A549 (cell line): Measurements from ENCODE around the gene HIVEP3. TPM values are rescaled to one million over a fixed set of nuclear protein-coding genes. Genes with fewer than 3 reads are reported as not detected.

Source experiments
- ATAC-seq, 2 experiments: fragments of 200-7000 bp in 1 of 2; fragments of >200 bp in 1 of 2; cut with Nextera tagmentation in 1 of 2; cut with Tn5 transposase in 1 of 2; 3 replicates each; pipeline versions ENCODE4 v1.8.0 to v1.9.1; 2018 to 2020; ENCODE audit warnings: mild to moderate bottlenecking in 1 of 2, moderate library complexity in 1 of 2
- CTCF ChIA-PET: fragments of 300-600 bp; sonication (Branson Sonifier 250); formaldehyde crosslinking; extraction: SDS; loops from one replicate; lab custom pipeline; 2021; ENCODE audit warnings: antibody characterized with exemption, inconsistent platforms; lab: Yijun Ruan, JAX
- POLR2A ChIA-PET: fragments of 350-600 bp; formaldehyde crosslinking; extraction: SDS; loops from one replicate; lab custom pipeline; 2021; ENCODE audit warnings: antibody characterized with exemption, inconsistent platforms; lab: Yijun Ruan, JAX
- DNase-seq, 2 experiments: peaks; one replicate each; pipeline versions ENCODE4 v3.0.0 to v3.0.0-alpha.2; 2011 to 2016; ENCODE audit warnings: low read depth in 1 of 2, low spot score in 1 of 2
- FAIRE-seq: peaks from 2 replicates; lab custom pipeline; 2011; peaks lifted over from hg19 to GRCh38; lab: Jason Lieb, UNC
- H3K27ac ChIP-seq, 2 experiments: fragments of >200 bp; sonication (Bioruptor Twin); formaldehyde crosslinking; 3 replicates each; pipeline ENCODE4 v1.5.1; 2016 to 2017
- H3K4me1 ChIP-seq: fragments of >200 bp; sonication (Bioruptor Twin); formaldehyde crosslinking; 3 replicates; pipeline ENCODE4 v1.6.1; 2016
- H3K4me2 ChIP-seq: fragments of >200 bp; sonication (Bioruptor Twin); formaldehyde crosslinking; 3 replicates; pipeline ENCODE4 v1.6.1; 2016
- H3K4me3 ChIP-seq: fragments of >200 bp; sonication (Bioruptor Twin); formaldehyde crosslinking; 3 replicates; pipeline ENCODE4 v1.5.1; 2016
- H3K9me3 ChIP-seq: fragments of >200 bp; sonication (Bioruptor Twin); formaldehyde crosslinking; 3 replicates; pipeline ENCODE4 v1.6.1; 2016
- CBX2 ChIP-seq: fragments of 200-600 bp; sonication (generic); IDR thresholded peaks from 2 replicates; pipeline ENCODE4 v1.6.1; 2016; ENCODE audit warnings: low read depth, mild to moderate bottlenecking, borderline replicate concordance
- CBX8 ChIP-seq: fragments of 200-600 bp; sonication (generic); IDR thresholded peaks from 2 replicates; pipeline ENCODE4 v1.6.1; 2016
- EP300 ChIP-seq, 2 experiments: fragments of >200 bp; sonication (Bioruptor Twin); formaldehyde crosslinking; IDR thresholded peaks; 2 replicates in 1 of 2; 3 replicates in 1 of 2; pipeline ENCODE4 v1.6.1; 2016 to 2017
- GATA3 ChIP-seq: IDR thresholded peaks from 2 replicates; pipeline ENCODE4 v1.6.1; 2012; ENCODE audit warnings: borderline replicate concordance
- HDAC2 ChIP-seq: fragments of 200-600 bp; sonication (generic); IDR thresholded peaks from 2 replicates; pipeline ENCODE4 v1.6.1; 2016
- HOXA7 ChIP-seq: fragments of 250-450 bp; sonication (Bioruptor Pico); IDR thresholded peaks from 2 replicates; pipeline ENCODE4 v1.5.0; 2020; ENCODE audit warnings: mild to moderate bottlenecking, moderate library complexity
- HOXB13 ChIP-seq: fragments of 250-450 bp; sonication (Bioruptor Pico); IDR thresholded peaks from 2 replicates; pipeline ENCODE4 v1.5.0; 2020; ENCODE audit warnings: low read depth, mild to moderate bottlenecking, moderate library complexity
- HOXB5 ChIP-seq: fragments of 250-450 bp; sonication (Bioruptor Pico); IDR thresholded peaks from 2 replicates; pipeline ENCODE4 v1.5.0; 2020; ENCODE audit warnings: mild to moderate bottlenecking, moderate library complexity
- JUN ChIP-seq, 2 experiments: fragments of >200 bp; sonication (Bioruptor Twin); formaldehyde crosslinking; IDR thresholded peaks; 2 replicates in 1 of 2; 3 replicates in 1 of 2; pipeline ENCODE4 v1.6.1; 2016 to 2017
- NFE2L2 ChIP-seq: fragments of 150-350 bp; conservative IDR thresholded peaks from 2 replicates; pipeline ENCODE4 v1.6.1; 2014; ENCODE audit warnings: low read length
- NPAS2 ChIP-seq: fragments of 250-450 bp; sonication (Bioruptor Pico); IDR thresholded peaks from 2 replicates; pipeline ENCODE4 v1.8.0; 2022; ENCODE audit warnings: mild to moderate bottlenecking, moderate library complexity, borderline replicate concordance
- NR3C1 ChIP-seq: fragments of >200 bp; sonication (Bioruptor Twin); formaldehyde crosslinking; IDR thresholded peaks from 3 replicates; pipeline ENCODE4 v1.6.1; 2017
- POLR2AphosphoS2 ChIP-seq: conservative IDR thresholded peaks from 2 replicates; pipeline ENCODE4 v1.6.1; 2012; ENCODE audit warnings: low read length, improper control_type of control experiment, inconsistent platforms
- RFX5 ChIP-seq: fragments of 450-650 bp; IDR thresholded peaks from 2 replicates; pipeline ENCODE4 v1.7.1; 2014; ENCODE audit warnings: antibody characterized with exemption, mild to moderate bottlenecking, moderate library complexity
- SMC3 ChIP-seq: fragments of >200 bp; sonication (Bioruptor Twin); formaldehyde crosslinking; IDR thresholded peaks from 3 replicates; pipeline ENCODE4 v1.6.1; 2018; ENCODE audit warnings: inconsistent platforms
- ZNF302 ChIP-seq: fragments of 250-450 bp; sonication (Bioruptor Pico); IDR thresholded peaks from 2 replicates; pipeline ENCODE4 v1.9.0; 2021; ENCODE audit warnings: inconsistent platforms, mild to moderate bottlenecking, moderate library complexity
- WGBS: methylation state at CpG from one replicate; pipeline ENCODE4 v1.1.6; 2017; ENCODE audit errors: missing lambda C conversion rate; 5-methylcytosine and 5-hydroxymethylcytosine counted together
- polyA plus RNA-seq, 4 experiments: library from polyadenylated mRNA; depleted of rRNA in 3 of 4; stranded (reverse); fragments of >200 nt; fragmentation: RNase III in 1 of 4; extraction: RNeasy Plus Mini Kit Qiagen cat#74134 plus additional on column Dnase treatment in 1 of 4; gene quantifications; 2 replicates in 3 of 4; 3 replicates in 1 of 4; pipeline ENCODE4 v1.2.3, GENCODE V29; 2011 to 2017
- TF ChIP-seq, protein P1 (sequence below): IDR thresholded peaks from 2 replicates; pipeline ENCODE4 v1.6.1; 2012
- TF ChIP-seq, protein P2 (sequence below): fragments of >200 bp; sonication (Bioruptor Twin); formaldehyde crosslinking; IDR thresholded peaks from 2 replicates; pipeline ENCODE4 v1.6.1; 2016
- TF ChIP-seq, protein P3 (sequence below): fragments of 200-600 bp; sonication (generic); IDR thresholded peaks from 2 replicates; pipeline ENCODE4 v1.6.1; 2016; ENCODE audit warnings: antibody characterized with exemption, mild to moderate bottlenecking, moderate library complexity
- TF ChIP-seq, protein P4 (sequence below): fragments of >200 bp; sonication (Bioruptor Twin); formaldehyde crosslinking; IDR thresholded peaks from 3 replicates; pipeline ENCODE4 v1.5.1; 2016
- TF ChIP-seq, protein P5 (sequence below): IDR thresholded peaks from 2 replicates; pipeline ENCODE4 v1.6.1; 2012; ENCODE audit warnings: low read depth, borderline replicate concordance

Gene HIVEP3
- polyA plus RNA-seq, 2 of the 4 experiments (the other 2 are of a cell fraction) = 1.5 to 2.0 TPM

DNA sequence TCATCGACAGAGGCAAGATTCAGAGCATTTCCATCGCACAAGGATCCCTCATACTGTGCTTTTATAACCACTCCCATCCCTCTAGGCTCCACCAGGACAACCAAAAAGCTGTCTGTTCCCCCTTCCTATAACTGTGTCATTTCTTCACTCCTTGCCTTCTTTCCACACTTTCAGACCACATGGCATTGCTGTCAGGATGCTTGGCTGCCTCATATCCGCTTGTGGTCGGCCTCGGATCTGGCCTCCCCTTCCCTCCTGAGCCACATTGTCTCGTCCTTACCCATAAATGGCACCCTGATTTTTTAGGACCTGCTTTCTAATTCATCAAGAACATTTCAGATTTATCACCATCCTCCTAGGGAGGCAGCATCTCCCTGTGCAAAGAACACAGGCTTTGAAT is 80.5 kb downstream of the HIVEP3 start (continued):
- no peak for TF ChIP-seq POLR2AphosphoS2
- TF ChIP-seq NFE2L2 = no peak

DNA sequence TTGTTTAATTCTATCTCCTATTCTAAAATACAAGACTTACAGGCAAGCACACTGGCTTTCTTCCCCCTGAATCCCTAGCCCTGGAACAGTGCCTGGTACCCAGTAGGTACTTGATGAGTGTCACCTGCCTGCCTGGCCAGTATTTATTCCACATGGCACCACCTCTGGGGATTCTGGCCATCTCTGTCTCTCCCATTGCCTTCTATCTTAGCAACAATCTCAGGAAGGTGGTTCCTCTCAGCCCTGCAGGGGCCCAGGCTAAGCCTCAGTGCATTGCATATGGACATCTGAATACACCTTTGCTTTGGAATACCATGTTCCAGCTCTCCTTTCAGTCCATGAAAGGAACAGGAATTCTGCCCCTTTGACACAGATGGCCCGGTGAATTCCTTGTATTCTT is 81.0 kb downstream of the HIVEP3 start:
- TF ChIP-seq HOXB5 (CRISPR knock-in tag) = no peak
- TF ChIP-seq, protein P1, sequence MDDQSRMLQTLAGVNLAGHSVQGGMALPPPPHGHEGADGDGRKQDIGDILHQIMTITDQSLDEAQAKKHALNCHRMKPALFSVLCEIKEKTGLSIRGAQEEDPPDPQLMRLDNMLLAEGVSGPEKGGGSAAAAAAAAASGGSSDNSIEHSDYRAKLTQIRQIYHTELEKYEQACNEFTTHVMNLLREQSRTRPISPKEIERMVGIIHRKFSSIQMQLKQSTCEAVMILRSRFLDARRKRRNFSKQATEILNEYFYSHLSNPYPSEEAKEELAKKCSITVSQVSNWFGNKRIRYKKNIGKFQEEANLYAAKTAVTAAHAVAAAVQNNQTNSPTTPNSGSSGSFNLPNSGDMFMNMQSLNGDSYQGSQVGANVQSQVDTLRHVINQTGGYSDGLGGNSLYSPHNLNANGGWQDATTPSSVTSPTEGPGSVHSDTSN = no peak
- no peak for TF ChIP-seq ZNF302 (CRISPR knock-in tag)
- TF ChIP-seq CBX2 = no peak
- TF ChIP-seq, protein P2, sequence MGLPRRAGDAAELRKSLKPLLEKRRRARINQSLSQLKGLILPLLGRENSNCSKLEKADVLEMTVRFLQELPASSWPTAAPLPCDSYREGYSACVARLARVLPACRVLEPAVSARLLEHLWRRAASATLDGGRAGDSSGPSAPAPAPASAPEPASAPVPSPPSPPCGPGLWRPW = no peak
- no peak for TF ChIP-seq HDAC2
- TF ChIP-seq NPAS2 (CRISPR knock-in tag) = no peak
- TF ChIP-seq RFX5 = no peak
- TF ChIP-seq EP300 (IDR thresholded peaks at IDR 0.05) = no peak
- no peak for TF ChIP-seq SMC3
- TF ChIP-seq, protein P3, sequence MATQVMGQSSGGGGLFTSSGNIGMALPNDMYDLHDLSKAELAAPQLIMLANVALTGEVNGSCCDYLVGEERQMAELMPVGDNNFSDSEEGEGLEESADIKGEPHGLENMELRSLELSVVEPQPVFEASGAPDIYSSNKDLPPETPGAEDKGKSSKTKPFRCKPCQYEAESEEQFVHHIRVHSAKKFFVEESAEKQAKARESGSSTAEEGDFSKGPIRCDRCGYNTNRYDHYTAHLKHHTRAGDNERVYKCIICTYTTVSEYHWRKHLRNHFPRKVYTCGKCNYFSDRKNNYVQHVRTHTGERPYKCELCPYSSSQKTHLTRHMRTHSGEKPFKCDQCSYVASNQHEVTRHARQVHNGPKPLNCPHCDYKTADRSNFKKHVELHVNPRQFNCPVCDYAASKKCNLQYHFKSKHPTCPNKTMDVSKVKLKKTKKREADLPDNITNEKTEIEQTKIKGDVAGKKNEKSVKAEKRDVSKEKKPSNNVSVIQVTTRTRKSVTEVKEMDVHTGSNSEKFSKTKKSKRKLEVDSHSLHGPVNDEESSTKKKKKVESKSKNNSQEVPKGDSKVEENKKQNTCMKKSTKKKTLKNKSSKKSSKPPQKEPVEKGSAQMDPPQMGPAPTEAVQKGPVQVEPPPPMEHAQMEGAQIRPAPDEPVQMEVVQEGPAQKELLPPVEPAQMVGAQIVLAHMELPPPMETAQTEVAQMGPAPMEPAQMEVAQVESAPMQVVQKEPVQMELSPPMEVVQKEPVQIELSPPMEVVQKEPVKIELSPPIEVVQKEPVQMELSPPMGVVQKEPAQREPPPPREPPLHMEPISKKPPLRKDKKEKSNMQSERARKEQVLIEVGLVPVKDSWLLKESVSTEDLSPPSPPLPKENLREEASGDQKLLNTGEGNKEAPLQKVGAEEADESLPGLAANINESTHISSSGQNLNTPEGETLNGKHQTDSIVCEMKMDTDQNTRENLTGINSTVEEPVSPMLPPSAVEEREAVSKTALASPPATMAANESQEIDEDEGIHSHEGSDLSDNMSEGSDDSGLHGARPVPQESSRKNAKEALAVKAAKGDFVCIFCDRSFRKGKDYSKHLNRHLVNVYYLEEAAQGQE = no peak
- no peak for ATAC-seq
- H3K4me2 ChIP-seq = no peak overlapping the region
- no peaks in the 10 kb centered on the region for H3K9me3 ChIP-seq
- ChIA-PET CTCF (no interaction called here), POLR2A (no interaction called here)
- no peak overlapping the region for H3K4me3 ChIP-seq
- FAIRE-seq = no peak
- H3K4me1 ChIP-seq = peaks cover 4% of the 10 kb centered on the region; the same call in 1 of the 3 replicates
- WGBS = 56% methylated on average over 1 of the region's 1 CpG
- H3K27ac ChIP-seq = no peak overlapping the region
- DNase-seq = no peak

DNA sequence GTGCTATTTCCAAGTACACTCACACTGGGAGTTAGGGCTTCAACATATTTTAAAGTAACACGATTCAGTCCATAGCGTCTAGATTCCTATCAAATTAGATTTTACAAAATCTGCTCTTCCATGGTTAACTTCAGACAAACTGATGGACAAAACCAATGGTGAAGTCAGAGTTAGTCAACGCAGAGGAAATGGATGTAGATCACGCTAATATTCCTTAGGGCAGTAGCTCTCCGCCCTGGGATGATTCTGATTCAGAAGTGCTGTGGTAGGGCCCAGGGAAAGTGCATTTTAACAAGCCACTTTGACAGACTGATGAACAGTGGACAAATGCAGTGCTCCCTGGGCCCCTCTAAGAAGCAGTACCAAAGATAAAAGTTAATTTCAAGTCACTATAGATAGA is 83.2 kb downstream of the HIVEP3 start:
- CTCF ChIA-PET = interaction anchor here (0.6 kb wide), 2 partner anchors 27 to 160 kb away, joined by 3 to 4 read pairs; no protein-coding TSS in a partner anchor
- POLR2A ChIA-PET = no interaction called here
- no peak for ATAC-seq

More for the DNA sequence above, 83.2 kb downstream of the HIVEP3 start:
- DNase-seq (no peak), FAIRE-seq (no peak)
- H3K27ac ChIP-seq = no peak overlapping the region
- WGBS = 79% methylated on average over 5 of the region's 5 CpGs
- H3K9me3 ChIP-seq = no peaks in the 10 kb centered on the region
- peaks cover 1% of the 10 kb centered on the region; the same call in 1 of the 3 replicates for H3K4me1 ChIP-seq
- TF ChIP-seq POLR2AphosphoS2 (no peak), HOXB5 (CRISPR knock-in tag) (no peak), CBX8 (no peak), NPAS2 (CRISPR knock-in tag) (no peak), JUN (IDR thresholded peaks at IDR 0.05) (no peak), CBX2 (no peak), HOXA7 (CRISPR knock-in tag) (no peak), HOXB13 (no peak), GATA3 (no peak), NR3C1 (no peak)
- TF ChIP-seq, protein P4, sequence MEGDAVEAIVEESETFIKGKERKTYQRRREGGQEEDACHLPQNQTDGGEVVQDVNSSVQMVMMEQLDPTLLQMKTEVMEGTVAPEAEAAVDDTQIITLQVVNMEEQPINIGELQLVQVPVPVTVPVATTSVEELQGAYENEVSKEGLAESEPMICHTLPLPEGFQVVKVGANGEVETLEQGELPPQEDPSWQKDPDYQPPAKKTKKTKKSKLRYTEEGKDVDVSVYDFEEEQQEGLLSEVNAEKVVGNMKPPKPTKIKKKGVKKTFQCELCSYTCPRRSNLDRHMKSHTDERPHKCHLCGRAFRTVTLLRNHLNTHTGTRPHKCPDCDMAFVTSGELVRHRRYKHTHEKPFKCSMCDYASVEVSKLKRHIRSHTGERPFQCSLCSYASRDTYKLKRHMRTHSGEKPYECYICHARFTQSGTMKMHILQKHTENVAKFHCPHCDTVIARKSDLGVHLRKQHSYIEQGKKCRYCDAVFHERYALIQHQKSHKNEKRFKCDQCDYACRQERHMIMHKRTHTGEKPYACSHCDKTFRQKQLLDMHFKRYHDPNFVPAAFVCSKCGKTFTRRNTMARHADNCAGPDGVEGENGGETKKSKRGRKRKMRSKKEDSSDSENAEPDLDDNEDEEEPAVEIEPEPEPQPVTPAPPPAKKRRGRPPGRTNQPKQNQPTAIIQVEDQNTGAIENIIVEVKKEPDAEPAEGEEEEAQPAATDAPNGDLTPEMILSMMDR = no peak
- TF ChIP-seq, protein P3 = no peak
- TF ChIP-seq, protein P1 = no peak
- TF ChIP-seq, protein P5, sequence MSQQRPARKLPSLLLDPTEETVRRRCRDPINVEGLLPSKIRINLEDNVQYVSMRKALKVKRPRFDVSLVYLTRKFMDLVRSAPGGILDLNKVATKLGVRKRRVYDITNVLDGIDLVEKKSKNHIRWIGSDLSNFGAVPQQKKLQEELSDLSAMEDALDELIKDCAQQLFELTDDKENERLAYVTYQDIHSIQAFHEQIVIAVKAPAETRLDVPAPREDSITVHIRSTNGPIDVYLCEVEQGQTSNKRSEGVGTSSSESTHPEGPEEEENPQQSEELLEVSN = no peak
- H3K4me2 ChIP-seq = no peak overlapping the region
- H3K4me3 ChIP-seq = no peak overlapping the region
